CD4-positive, alpha-beta T cell treated with Interleukin-4 for 4 hours (primary cell): ENCODE data around the gene VMP1.
"Not testable (repeated sequence)": the region's sequence is repeated elsewhere in the genome, so short reads cannot be mapped to it uniquely, and the experiment has no call there.

Experiments
- DNase-seq: peaks from one replicate; pipeline ENCODE4 v3.0.0-alpha.2; 2020

Gene VMP1

GRCh38 chr17:59783221-59784047 lies 76.0 kb downstream of the VMP1 start:
- peak; percentile 72 for DNase-seq

DNA sequence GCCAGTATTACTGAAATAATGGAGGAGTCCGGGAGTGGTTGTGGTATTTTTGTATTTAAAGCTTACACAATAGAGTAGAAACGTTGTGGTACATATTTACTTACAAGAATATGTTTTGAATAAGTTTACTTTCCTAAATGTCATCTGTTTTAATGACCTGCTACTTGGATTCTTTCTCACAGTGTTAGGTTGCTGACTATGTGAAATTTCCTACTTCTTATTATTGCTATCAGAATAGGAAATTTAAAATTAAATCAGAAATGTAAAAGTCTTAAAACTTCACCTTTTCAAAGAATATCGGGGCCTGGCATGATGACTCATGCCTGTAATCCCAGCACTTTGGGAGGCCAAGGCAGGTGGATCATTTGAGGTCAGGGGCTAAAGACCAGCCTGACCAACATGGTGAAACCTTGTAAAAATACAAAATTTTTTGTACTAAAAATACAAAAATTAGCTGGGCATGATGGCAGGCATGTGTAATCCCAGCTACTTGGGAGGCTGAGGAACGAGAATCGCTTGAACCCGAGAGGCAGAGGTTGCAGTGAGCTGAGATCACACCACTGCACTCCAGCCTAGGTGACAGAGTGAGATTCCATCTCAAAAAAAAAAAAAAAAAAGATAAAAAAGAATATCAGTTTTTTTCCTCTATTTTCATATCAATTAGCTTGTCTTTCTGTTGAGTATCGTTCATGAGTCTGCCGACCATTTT lies 77.8 kb downstream of the VMP1 start:
- DNase-seq = no peak

GRCh38 chr17:59786213-59786535 lies 78.7 kb downstream of the VMP1 start:
- DNase-seq = no peak

DNA sequence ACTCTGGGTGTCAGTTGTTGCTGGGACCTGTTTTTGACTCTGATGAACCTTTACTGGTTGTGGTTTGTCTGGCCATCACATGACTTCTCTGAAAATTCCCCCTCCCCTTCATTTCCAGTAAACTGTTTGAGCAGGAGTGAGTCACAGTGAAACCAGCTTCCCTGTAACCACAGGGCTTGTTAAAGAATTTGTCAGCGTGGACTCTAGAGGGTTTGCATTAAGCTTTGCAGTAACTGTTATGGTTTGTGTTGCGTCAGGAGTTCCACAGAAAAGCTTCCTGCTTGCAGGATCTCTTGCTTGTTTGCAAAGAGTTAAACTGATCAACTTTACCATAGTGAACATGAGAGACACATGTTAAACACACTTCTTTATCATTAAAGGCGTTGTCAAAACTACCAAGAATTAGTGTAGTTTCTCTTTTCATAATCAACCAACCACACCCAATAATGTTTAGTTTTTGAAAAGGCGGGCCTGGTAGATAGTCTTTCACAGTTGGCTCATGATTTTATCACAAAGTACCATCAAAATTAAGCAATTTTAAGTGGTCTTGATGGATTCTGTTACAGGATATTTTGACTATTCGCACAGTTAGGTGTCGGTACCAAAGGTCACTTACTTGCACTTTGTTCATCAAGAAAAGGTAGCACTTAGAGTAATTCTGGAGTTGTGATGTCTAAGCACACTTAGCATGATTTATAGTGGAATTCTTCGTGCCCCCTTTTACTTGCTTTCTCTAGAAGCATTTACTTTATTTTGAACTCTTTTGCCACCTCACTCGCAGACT lies 79.3 kb downstream of the VMP1 start:
- DNase-seq = peak; percentile 100

GRCh38 chr17:59789849-59790248 lies 82.4 kb downstream of the VMP1 start:
- DNase-seq = not testable (repeated sequence)

DNA sequence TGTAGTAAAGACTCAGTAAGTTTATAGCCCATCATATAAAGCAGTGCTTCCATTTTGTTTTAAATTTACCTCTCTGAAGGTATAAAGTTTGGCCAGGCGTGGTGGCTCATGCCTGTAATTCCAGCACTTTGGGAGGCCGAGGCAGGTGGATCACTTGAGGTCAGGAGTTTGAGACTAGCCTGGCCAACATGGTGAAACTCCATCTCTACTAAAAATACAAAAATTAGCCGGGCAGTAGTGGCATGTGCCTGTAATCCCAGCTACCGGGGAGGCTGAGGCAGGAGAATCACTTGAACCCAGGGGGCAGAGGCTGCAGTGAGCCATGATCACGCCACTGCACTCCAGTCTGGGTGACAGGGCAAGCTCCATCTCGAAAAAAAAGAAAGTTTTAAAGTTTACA lies 83.0 kb downstream of the VMP1 start:
- not testable (repeated sequence) for DNase-seq

DNA sequence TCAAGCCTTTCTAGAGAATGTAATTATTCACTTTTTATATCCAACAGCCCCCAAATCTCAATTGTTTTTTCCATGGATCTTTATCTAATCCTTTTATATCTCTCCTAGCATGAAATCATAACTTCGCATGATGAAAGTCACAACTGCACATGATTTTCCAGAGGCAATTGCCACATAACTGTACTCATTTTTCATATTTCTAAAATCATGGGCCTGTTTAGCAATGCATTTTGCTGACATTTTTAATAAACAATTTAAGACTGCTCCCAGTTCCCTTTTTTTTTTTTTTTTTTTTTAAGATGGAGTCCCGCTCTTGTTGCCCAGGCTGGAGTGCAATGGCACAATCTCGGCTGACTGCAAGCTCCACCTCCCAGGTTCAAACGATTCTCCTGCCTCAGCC lies 83.5 kb downstream of the VMP1 start:
- no peak for DNase-seq

DNA sequence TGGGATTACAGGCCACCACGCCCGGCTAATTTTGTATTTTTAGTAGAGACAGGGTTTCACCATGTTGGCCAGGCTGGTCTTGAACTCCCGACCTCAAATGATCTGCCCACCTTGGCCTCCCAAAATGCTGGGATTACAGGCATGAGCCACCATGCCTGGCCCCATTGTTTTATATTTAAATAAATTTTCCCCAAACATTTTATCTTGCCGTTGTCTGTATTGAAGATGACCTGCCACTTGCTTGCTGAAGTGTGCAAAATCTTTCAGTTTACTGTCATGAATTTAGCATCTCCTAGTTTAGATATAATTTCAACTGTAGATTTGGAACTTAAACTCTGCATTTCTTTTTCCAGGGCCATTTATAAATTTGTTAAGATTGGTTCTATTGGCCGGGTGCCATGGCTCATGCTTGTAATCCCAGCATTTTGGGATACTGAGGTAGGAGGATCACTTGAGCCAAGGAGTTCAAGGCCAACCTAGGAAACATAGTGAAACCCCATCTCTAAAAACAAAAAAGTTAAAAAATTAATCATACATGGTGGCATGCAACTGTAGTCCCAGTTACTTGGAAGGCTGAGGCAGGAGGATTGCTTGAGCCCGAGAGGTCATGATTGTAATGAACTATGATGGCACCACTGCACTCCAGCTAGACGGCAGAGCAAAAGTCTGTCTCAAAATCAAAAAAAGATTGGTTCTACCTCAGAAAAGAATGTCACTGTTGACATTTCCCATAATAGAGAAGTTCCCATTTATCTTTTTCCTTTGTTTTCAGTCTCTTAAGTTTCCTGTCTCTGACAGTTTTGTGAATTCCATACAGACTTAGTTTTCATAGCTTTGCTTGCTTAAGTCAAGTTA lies 84.4 kb downstream of the VMP1 start:
- no peak for DNase-seq

DNA sequence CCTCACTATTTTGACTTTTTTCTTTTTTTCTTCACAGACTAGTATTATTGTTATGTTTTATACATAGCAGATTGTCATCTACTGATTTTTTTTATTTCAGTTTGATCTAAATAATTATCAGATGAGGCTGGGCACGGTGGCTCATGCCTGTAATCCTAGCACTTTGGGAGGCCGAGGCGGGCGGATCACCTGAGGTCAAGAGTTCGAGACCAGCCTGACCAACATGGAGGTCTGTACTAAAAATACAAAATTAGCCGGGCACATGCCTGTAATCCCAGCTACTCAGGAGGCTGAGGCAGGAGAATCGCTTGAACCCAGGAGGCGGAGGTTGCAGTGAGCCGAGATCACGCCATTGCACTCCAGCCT lies 85.0 kb downstream of the VMP1 start:
- not testable (repeated sequence) for DNase-seq

DNA sequence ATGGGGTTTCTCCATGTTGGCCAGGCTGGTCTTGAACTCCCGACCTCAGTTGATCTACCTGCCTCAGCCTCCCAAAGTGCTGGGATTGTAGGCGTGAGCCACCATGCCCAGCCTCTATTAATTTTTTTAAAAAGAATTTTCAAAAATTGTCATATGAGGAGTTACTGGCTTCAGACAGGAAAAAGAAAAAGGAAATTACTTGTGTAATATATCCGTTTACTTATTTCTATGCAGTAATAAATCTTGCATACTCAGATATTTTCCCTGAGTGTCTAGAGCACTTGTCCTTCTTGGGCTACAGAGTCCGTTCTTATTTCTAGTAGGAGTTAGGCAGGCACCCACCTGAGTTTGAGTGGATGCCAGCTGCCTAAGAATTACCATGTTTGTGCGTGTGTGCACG lies 85.8 kb downstream of the VMP1 start:
- DNase-seq = no peak

GRCh38 chr17:59796138-59796537 lies 88.7 kb downstream of the VMP1 start:
- DNase-seq = no peak

GRCh38 chr17:59796785-59797205 lies 89.3 kb downstream of the VMP1 start:
- no peak for DNase-seq

- DNase-seq = no peak
Measured at GRCh38 chr17:59798111-59798510, 90.7 kb downstream of the VMP1 start.

DNA sequence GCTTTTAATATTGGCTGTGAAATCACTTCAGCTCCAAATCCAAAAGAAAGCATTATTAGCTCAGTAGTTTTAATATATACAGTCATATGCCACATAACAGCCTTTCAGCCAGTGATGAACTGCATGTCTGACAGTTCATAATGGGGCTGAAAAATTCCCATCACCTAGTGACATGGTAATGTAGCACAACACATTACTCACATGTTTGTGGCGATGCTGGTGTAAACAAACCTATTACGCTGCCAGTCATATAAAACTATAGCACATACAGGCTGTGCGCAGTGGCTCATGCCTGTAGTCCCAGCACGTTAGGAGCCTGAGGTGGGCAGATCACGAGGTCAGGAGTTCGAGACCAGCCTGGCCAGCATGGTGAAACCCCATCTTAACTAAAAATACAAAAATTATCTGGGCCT lies 93.1 kb downstream of the VMP1 start:
- DNase-seq = peak; percentile 44

GRCh38 chr17:59802160-59802559 lies 94.7 kb downstream of the VMP1 start:
- no peak for DNase-seq

- no peak for DNase-seq
Measured at GRCh38 chr17:59804901-59805465, 97.5 kb downstream of the VMP1 start.

GRCh38 chr17:59806322-59806721 lies 98.9 kb downstream of the VMP1 start:
- DNase-seq = not testable (repeated sequence)

GRCh38 chr17:59807892-59808509 lies 100.5 kb downstream of the VMP1 start:
- no peak for DNase-seq

GRCh38 chr17:59810894-59811153 lies 103.4 kb downstream of the VMP1 start:
- no peak for DNase-seq

GRCh38 chr17:59811209-59811608 lies 103.8 kb downstream of the VMP1 start:
- no peak for DNase-seq

DNA sequence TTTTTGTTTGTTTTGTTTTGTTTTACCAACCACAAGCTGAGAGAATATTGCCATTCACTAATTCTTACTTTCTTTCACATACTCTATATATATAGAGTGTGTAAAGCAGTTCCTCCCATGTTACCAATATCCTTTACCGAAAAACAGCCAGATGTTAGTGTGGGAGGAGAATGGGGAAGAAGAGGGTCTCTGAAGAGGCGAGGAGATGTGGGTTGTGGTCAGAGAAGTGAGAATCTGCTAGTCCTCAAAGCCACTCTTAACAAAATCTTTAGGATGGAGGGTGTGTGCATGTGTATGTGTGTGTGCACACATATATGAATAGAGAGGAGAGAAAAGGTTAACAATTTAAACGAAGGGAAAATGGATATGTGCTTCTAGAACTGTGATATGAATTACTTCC lies 104.7 kb downstream of the VMP1 start:
- no peak for DNase-seq

DNA sequence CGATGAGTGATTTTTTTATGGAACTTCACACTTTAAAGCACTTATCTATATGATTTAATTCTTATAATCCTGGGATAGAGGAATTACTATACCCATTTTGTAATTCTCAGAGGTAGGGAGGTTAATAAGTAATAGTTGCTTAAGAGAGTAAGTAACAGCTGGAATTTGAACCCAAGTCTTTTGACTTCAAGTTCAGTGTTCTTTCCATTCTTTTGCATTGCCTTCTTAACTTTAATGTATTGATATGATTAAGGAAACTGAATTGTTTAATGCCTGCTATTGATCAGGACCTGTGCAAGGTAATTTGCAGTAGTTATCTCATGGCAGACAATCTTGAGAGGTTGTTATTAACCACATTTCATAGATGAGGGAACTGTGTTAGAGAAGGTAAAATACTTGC lies 106.8 kb downstream of the VMP1 start:
- DNase-seq = no peak
